Coronary artery (tissue), 2 donors: ENCODE data around the gene PVR.

Experiments used
- DNase-seq: peaks from one replicate; pipeline ENCODE4 v3.0.0-alpha.2; 2017; ENCODE audit warnings: low spot score
- H3K27ac ChIP-seq, 2 donors: fragments of 200-600 bp; sonication (generic); one replicate each; pipeline ENCODE4 v1.5.1; 2016 to 2019
- H3K4me3 ChIP-seq: fragments of 200-600 bp; sonication (generic); 2 replicates; pipeline ENCODE4 v1.5.1; 2016; ENCODE audit warnings: mild to moderate bottlenecking, moderate library complexity
- TF ChIP-seq, protein P1 (sequence below): fragments of 200-600 bp; sonication (generic); IDR thresholded peaks from one replicate; pipeline ENCODE4 v1.5.1; 2019; ENCODE audit warnings: antibody characterized with exemption

The PVR gene

DNA sequence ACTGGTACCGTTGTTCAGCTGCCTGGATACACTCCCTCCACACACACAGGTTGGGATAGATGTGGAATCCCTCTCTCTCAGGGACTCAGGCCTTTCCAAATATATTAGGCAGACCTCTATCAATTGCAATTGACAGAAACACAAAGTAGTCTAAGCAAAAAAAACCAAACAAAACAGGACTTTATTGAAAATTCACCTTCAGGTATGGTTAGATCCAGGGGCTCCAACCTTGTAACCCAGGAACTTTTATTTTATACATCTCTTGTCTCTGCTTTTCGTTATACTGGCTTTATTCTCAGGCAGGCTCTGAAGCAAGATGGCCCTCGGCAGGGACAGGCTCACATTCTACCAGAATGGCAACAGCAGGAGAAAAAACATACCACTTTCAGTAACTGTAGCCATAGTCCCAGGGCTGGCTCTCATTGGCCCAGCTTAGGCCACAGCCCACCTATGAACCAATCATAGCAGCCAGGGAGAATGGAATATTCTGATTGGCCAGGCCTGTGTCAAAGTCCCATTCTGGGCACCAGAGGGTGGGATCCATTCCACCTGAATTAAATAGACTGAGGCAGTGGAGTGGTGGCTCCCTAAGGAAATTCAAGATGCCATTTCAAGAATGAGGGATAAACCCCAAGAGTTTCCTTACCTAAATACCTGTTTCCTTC, 14.5 kb downstream of the PVR start:
- no peak overlapping the region for H3K4me3 ChIP-seq
- TF ChIP-seq, protein P1, sequence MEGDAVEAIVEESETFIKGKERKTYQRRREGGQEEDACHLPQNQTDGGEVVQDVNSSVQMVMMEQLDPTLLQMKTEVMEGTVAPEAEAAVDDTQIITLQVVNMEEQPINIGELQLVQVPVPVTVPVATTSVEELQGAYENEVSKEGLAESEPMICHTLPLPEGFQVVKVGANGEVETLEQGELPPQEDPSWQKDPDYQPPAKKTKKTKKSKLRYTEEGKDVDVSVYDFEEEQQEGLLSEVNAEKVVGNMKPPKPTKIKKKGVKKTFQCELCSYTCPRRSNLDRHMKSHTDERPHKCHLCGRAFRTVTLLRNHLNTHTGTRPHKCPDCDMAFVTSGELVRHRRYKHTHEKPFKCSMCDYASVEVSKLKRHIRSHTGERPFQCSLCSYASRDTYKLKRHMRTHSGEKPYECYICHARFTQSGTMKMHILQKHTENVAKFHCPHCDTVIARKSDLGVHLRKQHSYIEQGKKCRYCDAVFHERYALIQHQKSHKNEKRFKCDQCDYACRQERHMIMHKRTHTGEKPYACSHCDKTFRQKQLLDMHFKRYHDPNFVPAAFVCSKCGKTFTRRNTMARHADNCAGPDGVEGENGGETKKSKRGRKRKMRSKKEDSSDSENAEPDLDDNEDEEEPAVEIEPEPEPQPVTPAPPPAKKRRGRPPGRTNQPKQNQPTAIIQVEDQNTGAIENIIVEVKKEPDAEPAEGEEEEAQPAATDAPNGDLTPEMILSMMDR: no peak
- no peak overlapping the region for H3K27ac ChIP-seq
- DNase-seq: no peak

DNA sequence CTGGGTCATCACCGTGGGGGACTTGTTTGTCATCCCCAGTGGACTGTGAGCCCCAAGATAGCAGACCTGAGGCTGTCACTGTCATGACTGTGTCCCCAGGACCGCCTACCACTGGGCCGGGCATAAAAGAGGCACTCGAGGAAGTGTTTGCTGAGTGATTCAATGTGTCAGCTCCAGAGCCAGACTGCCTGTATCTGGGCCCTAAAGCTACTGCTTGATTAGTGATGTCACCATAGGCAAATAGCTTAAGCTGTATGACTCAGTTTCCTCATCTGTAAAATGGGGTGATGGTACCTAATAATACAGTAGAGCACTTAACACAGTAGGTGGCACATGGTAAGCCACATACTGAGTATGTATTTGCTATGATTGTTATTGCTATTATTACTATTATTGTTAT, 16.4 kb downstream of the PVR start:
- TF ChIP-seq, protein P1: no peak
- Histone ChIP-seq H3K4me3 (no peak overlapping the region), H3K27ac (no peak overlapping the region)
- no peak for DNase-seq

DNA sequence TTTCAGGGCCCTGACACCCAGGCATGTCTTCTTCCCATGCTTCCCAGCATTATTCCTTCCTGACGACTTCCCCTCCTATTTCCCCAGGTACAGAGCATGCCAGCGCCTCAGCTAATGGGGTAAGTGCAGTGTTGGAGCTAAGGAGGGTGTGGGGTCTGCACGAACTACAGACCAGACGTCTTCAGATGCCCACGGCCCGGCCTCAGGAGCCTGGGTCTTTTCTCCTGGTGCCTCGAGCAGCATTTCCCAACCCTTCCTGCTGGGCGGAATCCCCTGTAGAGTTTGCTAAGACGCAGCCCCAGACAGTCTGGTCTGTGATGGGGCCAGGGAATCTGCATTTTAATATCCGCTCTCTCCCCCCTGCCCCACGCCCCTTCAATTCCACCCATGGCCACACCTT, 17.5 kb downstream of the PVR start:
- no peak for DNase-seq
- Histone ChIP-seq H3K4me3 (no peak overlapping the region), H3K27ac (no peak overlapping the region)
- TF ChIP-seq, protein P1: no peak

DNA sequence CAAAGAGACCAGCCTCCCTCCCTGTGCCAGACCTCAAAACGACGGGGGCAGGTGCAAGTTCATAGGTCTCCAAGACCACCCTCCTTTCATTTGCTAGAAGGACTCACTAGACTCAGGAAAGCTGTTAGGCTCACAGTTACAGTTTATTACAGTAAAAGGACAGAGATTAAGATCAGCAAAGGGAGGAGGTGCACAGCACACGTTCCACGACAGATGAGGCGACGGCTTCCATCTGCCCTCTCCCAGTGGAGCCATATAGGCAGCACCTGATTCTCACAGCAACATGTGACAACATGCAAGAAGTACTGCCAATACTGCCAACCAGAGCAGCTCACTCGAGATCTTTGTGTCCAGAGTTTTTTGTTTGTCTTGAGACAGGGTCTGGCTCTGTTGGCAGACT, 18.2 kb downstream of the PVR start:
- no peak for DNase-seq
- Histone ChIP-seq H3K27ac (no peak overlapping the region), H3K4me3 (no peak overlapping the region)
- TF ChIP-seq, protein P1: no peak

DNA sequence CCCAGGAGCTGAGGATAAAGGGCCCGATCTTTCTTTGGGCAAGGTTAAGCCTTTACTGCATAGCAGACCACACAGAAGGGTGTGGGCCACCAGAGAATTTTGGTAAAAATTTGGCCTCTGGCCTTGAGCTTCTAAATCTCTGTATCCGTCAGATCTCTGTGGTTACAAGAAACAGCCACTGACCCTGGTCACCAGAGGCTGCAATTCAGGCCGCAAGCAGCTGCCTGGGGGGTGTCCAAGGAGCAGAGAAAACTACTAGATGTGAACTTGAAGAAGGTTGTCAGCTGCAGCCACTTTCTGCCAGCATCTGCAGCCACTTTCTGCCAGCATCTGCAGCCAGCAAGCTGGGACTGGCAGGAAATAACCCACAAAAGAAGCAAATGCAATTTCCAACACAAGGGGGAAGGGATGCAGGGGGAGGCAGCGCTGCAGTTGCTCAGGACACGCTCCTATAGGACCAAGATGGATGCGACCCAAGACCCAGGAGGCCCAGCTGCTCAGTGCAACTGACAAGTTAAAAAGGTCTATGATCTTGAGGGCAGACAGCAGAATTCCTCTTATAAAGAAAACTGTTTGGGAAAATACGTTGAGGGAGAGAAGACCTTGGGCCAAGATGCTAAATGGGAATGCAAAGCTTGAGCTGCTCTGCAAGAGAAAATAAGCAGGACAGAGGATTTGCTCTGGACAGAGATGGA, 19.1 kb downstream of the PVR start:
- DNase-seq: no peak
- Histone ChIP-seq H3K27ac (no peak overlapping the region), H3K4me3 (no peak overlapping the region)
- TF ChIP-seq, protein P1: no peak

DNA sequence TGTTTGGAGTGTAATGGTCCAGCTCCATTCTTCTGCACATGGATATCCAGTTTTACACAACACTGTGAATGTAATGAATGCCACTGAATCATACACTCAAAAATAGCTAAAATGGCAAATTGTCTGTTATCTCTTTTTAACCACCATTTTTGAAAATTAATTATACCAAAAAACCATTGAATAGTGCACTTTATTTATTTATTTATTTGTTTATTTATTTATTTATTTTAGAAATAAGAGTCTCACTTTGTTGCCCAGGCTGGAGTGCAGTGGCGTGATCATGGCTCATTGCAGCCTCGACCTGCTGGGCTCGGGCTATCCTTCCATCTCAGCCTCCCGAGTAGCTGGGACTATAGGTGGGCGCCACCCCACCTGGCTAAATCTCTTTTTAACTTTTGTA, 20.3 kb downstream of the PVR start:
- Histone ChIP-seq H3K4me3 (no peak overlapping the region), H3K27ac (no peak overlapping the region)
- TF ChIP-seq, protein P1: no peak
- no peak for DNase-seq

DNA sequence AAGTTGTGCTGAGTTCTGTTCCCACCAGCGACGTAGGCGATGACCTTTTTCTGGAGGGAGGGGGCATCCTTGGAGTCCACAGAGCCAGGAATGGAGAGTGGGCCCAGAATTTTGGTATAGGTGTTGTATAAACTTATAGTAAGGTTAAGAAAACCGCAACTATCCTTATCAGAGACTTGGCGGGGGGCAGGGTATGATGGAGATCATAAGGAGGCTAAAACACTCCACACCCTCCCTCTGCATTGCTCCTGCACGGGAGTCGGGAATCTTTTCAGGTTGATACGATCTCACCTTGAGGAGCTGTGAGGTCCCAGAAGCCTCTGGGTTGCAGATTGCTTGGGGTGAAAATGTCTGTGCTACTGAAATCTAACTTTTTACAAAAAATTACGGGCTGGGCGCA, 21.3 kb downstream of the PVR start:
- TF ChIP-seq, protein P1: no peak
- no peak overlapping the region for H3K4me3 ChIP-seq
- no peak overlapping the region for H3K27ac ChIP-seq
- no peak for DNase-seq
